GM23248 (cell line): ENCODE data around the gene CLCN1.

Experiments
- EZH2 ChIP-seq: fragments of 200-600 bp; sonication (generic); IDR thresholded peaks from 2 replicates; pipeline ENCODE4 v1.6.1; 2018; ENCODE audit warnings: antibody characterized with exemption, mild to moderate bottlenecking; ENCODE audit not compliant: insufficient read depth, poor library complexity, severe bottlenecking
- EZH2phosphoT487 ChIP-seq: fragments of 200-600 bp; sonication (generic); IDR thresholded peaks from 2 replicates; pipeline ENCODE4 v1.6.1; 2018; ENCODE audit warnings: antibody characterized with exemption, moderate library complexity, mild to moderate bottlenecking, low read depth; ENCODE audit not compliant: insufficient read depth

- no peak for TF ChIP-seq EZH2
- TF ChIP-seq EZH2phosphoT487: no peak
These were observed 73.6 kb downstream of the CLCN1 start for GRCh38 chr7:143389316-143390103.
